Measurements from ENCODE around the gene ZSCAN21. TPM values are rescaled to one million over a fixed set of nuclear protein-coding genes. Genes with fewer than 3 reads are reported as not detected.
A peak's percentile ranks its signal among the peaks of the same experiment; 100 is the strongest.

Gene ZSCAN21
- total RNA-seq: 10 to 100 TPM; 12.9 to 18.0 (median 16.5) TPM

- 0 to 1% methylated on average over 29 to 37 of the region's 47 CpGs for WGBS, 2 donors
- Histone ChIP-seq H3K4me1 (peaks cover 0 to 35% (median 7%) of the 10 kb centered on the region in 4 donors), H3K9me3 (no peaks in the 10 kb centered on the region), H3K27ac (peak within 1 kb of the TSS; percentile 93 to 99 (median 97)), H3K27me3 (no peaks in the 10 kb centered on the region), H3K36me3 (no peaks in the 10 kb centered on the region), H3K4me3 (peak within 1 kb of the TSS; percentile 71 to 93 (median 74))
- peak; percentile 71 to 79 for DNase-seq (ENCODE audit: low spot score in 2 of 2)
- TF ChIP-seq POLR2A (IDR thresholded peaks at IDR 0.05): peak; percentile 50 to 60
- TF ChIP-seq EP300 (IDR thresholded peaks at IDR 0.05): peak; percentile 95 to 96
- peak in 3 of 5 experiments; percentile 16 to 44 (median 26) for TF ChIP-seq CTCF (IDR thresholded peaks at IDR 0.05)
Observed at GRCh38 chr7:100049441-100050291, at the start of gene ZSCAN21. Gene ZSCAN21, plus strand, starts transcription at chr7:100049774. Its CDS starts 7,233 bp downstream, at chr7:100057007.

- H3K36me3 ChIP-seq: no peaks in the 10 kb centered on the region
- TF ChIP-seq POLR2A (IDR thresholded peaks at IDR 0.05): no peak
- no peak for TF ChIP-seq CTCF (IDR thresholded peaks at IDR 0.05)
- TF ChIP-seq EP300 (IDR thresholded peaks at IDR 0.05): no peak
- H3K9me3 ChIP-seq: no peaks in the 10 kb centered on the region
- peaks cover 0 to 23% (median 4%) of the 10 kb centered on the region in 4 donors for H3K4me1 ChIP-seq
- no peak for DNase-seq (ENCODE audit: low spot score in 2 of 2)
- H3K4me3 ChIP-seq: no peak overlapping the region
- no peak overlapping the region for H3K27ac ChIP-seq
- 84% methylated on average over 13 of the region's 13 CpGs for WGBS, 2 donors
- no peaks in the 10 kb centered on the region for H3K27me3 ChIP-seq
Observed at GRCh38 chr7:100000239-100000638, 49.3 kb upstream of the ZSCAN21 start.

GRCh38 chr7:100003711-100004661 lies 45.6 kb upstream of the ZSCAN21 start:
- 30 to 40% methylated on average over 14 of the region's 14 CpGs for WGBS, 2 donors
- Histone ChIP-seq H3K4me1 (peaks cover 0 to 9% (median 0%) of the 10 kb centered on the region in 4 donors), H3K4me3 (no peak overlapping the region), H3K27me3 (no peaks in the 10 kb centered on the region), H3K9me3 (no peaks in the 10 kb centered on the region), H3K27ac (peak overlapping the region in 1 of 4 donors; percentile 12), H3K36me3 (no peaks in the 10 kb centered on the region)
- DNase-seq (ENCODE audit: low spot score in 2 of 2): no peak
- TF ChIP-seq EP300 (IDR thresholded peaks at IDR 0.05): no peak
- no peak for TF ChIP-seq POLR2A (IDR thresholded peaks at IDR 0.05)
- no peak for TF ChIP-seq CTCF (IDR thresholded peaks at IDR 0.05)

- TF ChIP-seq CTCF (IDR thresholded peaks at IDR 0.05): no peak
- TF ChIP-seq POLR2A (IDR thresholded peaks at IDR 0.05): no peak
- TF ChIP-seq EP300 (IDR thresholded peaks at IDR 0.05): no peak
- Histone ChIP-seq H3K9me3 (no peaks in the 10 kb centered on the region), H3K4me3 (no peak overlapping the region), H3K27ac (no peak overlapping the region), H3K4me1 (peaks cover 0 to 21% (median 0%) of the 10 kb centered on the region in 4 donors), H3K27me3 (no peaks in the 10 kb centered on the region), H3K36me3 (no peaks in the 10 kb centered on the region)
- WGBS, 2 donors: 81 to 87% methylated on average over 3 of the region's 3 CpGs
- DNase-seq (ENCODE audit: low spot score in 2 of 2): no peak
Observed at GRCh38 chr7:100007887-100008286, 41.7 kb upstream of the ZSCAN21 start.

Data from tibial nerve (tissue), 4 donors.